Measurements from ENCODE around the gene LFNG. TPM values are rescaled to one million over a fixed set of nuclear protein-coding genes. Genes with fewer than 3 reads are reported as not detected.

LFNG gene
- total RNA-seq, 3 donors from 2014 or later (not counting 1 experiment from before 2014, with no cell fraction given): 140 to 191 (median 176) TPM

GRCh38 chr7:2544541-2545188, 25.1 kb downstream of the LFNG start:
- TF ChIP-seq CTCF (IDR thresholded peaks at IDR 0.05): no peak
- Mint-ChIP-seq H3K4me3 (no peak overlapping the region), H3K36me3 (no peaks in the 10 kb centered on the region), H3K27me3 (ENCODE audit: low read depth in 2 of 2) (no peaks in the 10 kb centered on the region), H3K27ac (no peak overlapping the region), H3K9me3 (no peaks in the 10 kb centered on the region), H3K4me1 (peaks cover 4 to 7% of the 10 kb centered on the region in 2 donors)
- no peaks in the 10 kb centered on the region for H3K27me3 ChIP-seq (ENCODE audit: control insufficient read depth, insufficient read depth, low read length)
- no peak overlapping the region for H3K4me3 ChIP-seq (ENCODE audit: low read length)
- DNase-seq (peak in 1 of 2 donors; percentile 8), ATAC-seq (no peak)
- no peak overlapping the region for H3K27ac ChIP-seq (ENCODE audit: low read length)
- H3K9me3 ChIP-seq (ENCODE audit: control insufficient read depth, insufficient read depth, low read length): no peaks in the 10 kb centered on the region
- WGBS (ENCODE audit: insufficient coverage): 97% methylated on average over 23 of the region's 23 CpGs
- H3K4me1 ChIP-seq (ENCODE audit: control insufficient read depth, insufficient read depth, low read length): peaks cover 3% of the 10 kb centered on the region
- intact Hi-C loops (cut with micrococcal nuclease): no loop called here
- H3K36me3 ChIP-seq (ENCODE audit: control insufficient read depth, insufficient read depth, low read length): peaks cover 57% of the 10 kb centered on the region

GRCh38 chr7:2545746-2546425, 26.3 kb downstream of the LFNG start:
- Histone ChIP-seq H3K4me3 (ENCODE audit: low read length) (no peak overlapping the region), H3K36me3 (ENCODE audit: control insufficient read depth, insufficient read depth, low read length) (peaks cover 61% of the 10 kb centered on the region), H3K4me1 (ENCODE audit: control insufficient read depth, insufficient read depth, low read length) (no peaks in the 10 kb centered on the region), H3K27ac (ENCODE audit: low read length) (no peak overlapping the region), H3K27me3 (ENCODE audit: control insufficient read depth, insufficient read depth, low read length) (no peaks in the 10 kb centered on the region), H3K9me3 (ENCODE audit: control insufficient read depth, insufficient read depth, low read length) (no peaks in the 10 kb centered on the region)
- WGBS (ENCODE audit: insufficient coverage): 96% methylated on average over 20 of the region's 20 CpGs
- Mint-ChIP-seq H3K4me1 (peaks cover 7 to 8% of the 10 kb centered on the region in 2 donors), H3K36me3 (no peaks in the 10 kb centered on the region), H3K4me3 (no peak overlapping the region), H3K27ac (no peak overlapping the region), H3K27me3 (ENCODE audit: low read depth in 2 of 2) (no peaks in the 10 kb centered on the region), H3K9me3 (no peaks in the 10 kb centered on the region)
- no peak for TF ChIP-seq CTCF (IDR thresholded peaks at IDR 0.05)
- intact Hi-C loops (cut with micrococcal nuclease): no loop called here
- no peak for ATAC-seq
- peak in 1 of 2 donors; percentile 9 for DNase-seq

- peak overlapping the region in 1 of 2 donors; percentile 43 for H3K27ac Mint-ChIP-seq
- H3K27ac ChIP-seq (ENCODE audit: low read length): no peak overlapping the region
- H3K36me3 ChIP-seq (ENCODE audit: control insufficient read depth, insufficient read depth, low read length): peaks cover 56% of the 10 kb centered on the region
- intact Hi-C loops (cut with micrococcal nuclease): no loop called here
- no peak overlapping the region for H3K4me3 ChIP-seq (ENCODE audit: low read length)
- H3K27me3 Mint-ChIP-seq (ENCODE audit: low read depth in 2 of 2): no peaks in the 10 kb centered on the region
- H3K36me3 Mint-ChIP-seq: no peaks in the 10 kb centered on the region
- no peak overlapping the region for H3K4me3 Mint-ChIP-seq
- H3K4me1 ChIP-seq (ENCODE audit: control insufficient read depth, insufficient read depth, low read length): no peaks in the 10 kb centered on the region
- ATAC-seq (no peak), DNase-seq (peak in 1 of 2 donors; percentile 4)
- TF ChIP-seq CTCF (IDR thresholded peaks at IDR 0.05): no peak
- H3K27me3 ChIP-seq (ENCODE audit: control insufficient read depth, insufficient read depth, low read length): no peaks in the 10 kb centered on the region
- H3K4me1 Mint-ChIP-seq: peaks cover 7 to 8% of the 10 kb centered on the region in 2 donors
- H3K9me3 Mint-ChIP-seq: no peaks in the 10 kb centered on the region
- H3K9me3 ChIP-seq (ENCODE audit: control insufficient read depth, insufficient read depth, low read length): no peaks in the 10 kb centered on the region
- WGBS (ENCODE audit: insufficient coverage): 97% methylated on average over 31 of the region's 31 CpGs
These were observed 27.4 kb downstream of the LFNG start for GRCh38 chr7:2546776-2547586.

Data from natural killer cell (primary cell).